GM18498 (cell line): ENCODE results near the gene MMAB.

Experiments
- ATAC-seq: cut with Tn5 transposase; IDR thresholded peaks from one replicate; pipeline ENCODE4 v1.9.1; 2021; ENCODE audit warnings: mild to moderate bottlenecking, moderate library complexity; ENCODE audit not compliant: unreplicated experiment

Gene MMAB

DNA sequence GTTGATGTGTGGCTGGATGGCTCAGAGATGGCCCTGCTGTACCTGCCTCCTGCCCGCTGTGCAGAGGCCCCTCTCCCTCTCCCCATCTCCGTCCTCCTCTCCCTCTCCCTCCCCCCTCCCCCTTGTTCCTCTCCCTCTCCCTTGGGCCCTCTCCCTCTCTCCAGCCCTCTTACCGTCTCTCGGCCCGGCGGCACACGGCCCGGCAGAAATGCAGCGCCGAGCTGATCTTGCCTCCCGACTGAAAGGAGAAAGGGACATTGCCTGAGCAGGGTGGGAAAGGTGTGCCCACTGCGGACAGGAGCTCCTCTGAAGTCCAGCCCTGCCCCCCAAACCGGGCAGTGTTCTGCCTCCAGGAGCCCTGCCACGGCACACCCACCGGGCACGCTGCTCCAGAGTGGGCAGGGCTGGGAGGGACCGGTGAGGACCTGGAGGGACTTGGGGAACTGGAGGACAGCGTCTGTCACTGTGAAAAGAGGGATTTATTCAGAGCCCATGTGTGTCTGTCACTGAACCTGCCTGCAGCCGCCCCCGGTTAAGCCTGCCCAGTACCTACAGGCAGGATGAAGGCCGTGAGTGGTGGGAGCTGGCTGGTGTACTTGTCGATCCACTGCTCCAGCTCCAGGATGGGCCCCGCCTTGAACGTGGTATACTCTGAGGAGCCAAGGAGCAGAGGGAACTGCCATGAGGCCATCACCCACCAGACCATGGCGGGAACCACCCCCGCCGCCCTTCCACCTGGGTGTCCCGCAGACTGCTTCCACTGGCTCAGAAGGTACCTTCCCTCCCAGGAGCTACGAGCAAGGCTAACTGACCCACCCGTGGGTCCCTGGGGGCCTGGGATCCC, 12.2 kb downstream of the MMAB start:
- no peak for ATAC-seq

DNA sequence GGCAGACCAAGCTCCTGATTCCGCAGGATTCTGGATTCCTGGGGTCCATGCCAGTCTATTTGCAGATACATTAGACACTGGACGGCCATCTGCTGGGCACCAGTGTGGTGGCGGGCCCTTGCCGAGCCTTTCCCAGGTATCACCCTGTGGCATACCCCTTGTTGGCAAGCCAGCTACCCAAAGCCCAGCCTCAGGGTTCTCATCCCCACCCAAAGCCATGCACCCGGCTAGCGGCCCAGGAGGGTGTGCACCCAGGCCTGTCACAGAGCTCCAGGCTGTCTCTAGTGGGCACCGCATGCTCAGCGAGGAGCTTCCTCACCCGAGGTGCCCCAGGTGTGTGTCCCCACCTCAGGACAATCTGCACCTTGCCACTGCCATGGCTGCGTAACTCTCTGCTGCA, 13.7 kb downstream of the MMAB start:
- no peak for ATAC-seq

GRCh38 chr12:109559200-109559505, 14.2 kb downstream of the MMAB start:
- no peak for ATAC-seq

GRCh38 chr12:109558374-109559199, 14.7 kb downstream of the MMAB start:
- no peak for ATAC-seq

GRCh38 chr12:109557805-109558204, 15.5 kb downstream of the MMAB start:
- no peak for ATAC-seq

DNA sequence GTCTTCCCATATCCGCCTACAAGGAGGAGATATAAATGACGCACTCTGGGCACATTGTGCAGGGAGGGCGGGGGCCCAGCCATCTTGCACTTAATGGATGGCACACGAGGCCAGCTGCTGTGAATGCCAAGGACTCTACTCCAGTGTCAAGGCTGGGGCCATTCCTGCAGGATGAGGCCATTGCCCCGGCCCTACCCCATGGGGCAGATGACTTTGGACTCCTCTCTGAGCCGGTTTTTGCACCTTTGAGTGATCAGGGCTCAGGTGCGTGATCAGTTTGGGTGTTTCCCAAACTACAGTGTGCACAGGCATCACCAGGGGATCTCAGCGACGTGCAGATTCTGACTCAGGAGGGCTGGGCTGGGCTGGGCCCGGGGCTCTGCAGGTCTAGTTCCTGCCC, 16.1 kb downstream of the MMAB start:
- no peak for ATAC-seq

- ATAC-seq = no peak
Observed at GRCh38 chr12:109555431-109556315, 17.6 kb downstream of the MMAB start.

- ATAC-seq = no peak
Observed at GRCh38 chr12:109554761-109555160, 18.5 kb downstream of the MMAB start.

GRCh38 chr12:109553906-109554500, 19.3 kb downstream of the MMAB start:
- ATAC-seq = no peak

GRCh38 chr12:109553483-109553882, 19.8 kb downstream of the MMAB start:
- ATAC-seq = no peak

DNA sequence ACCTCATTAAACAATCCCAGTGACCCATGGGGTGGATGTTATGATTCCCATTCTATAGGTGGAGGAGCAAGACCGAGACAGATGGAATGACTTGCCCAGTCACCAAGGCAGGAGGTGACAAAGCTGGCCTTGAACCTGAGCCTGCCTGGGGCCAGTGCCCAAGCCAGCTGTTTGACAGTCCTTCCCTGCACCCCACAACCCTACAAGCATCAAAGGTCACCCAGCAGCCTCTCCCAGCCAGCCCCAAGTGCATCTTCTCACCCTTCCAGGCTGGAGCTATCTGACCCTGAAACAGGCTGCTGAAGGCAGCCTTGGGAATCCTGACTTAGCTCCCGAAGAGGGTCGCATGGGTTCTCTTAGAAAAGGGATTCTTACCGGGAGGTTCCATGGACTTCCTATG, 20.3 kb downstream of the MMAB start:
- ATAC-seq = no peak

DNA sequence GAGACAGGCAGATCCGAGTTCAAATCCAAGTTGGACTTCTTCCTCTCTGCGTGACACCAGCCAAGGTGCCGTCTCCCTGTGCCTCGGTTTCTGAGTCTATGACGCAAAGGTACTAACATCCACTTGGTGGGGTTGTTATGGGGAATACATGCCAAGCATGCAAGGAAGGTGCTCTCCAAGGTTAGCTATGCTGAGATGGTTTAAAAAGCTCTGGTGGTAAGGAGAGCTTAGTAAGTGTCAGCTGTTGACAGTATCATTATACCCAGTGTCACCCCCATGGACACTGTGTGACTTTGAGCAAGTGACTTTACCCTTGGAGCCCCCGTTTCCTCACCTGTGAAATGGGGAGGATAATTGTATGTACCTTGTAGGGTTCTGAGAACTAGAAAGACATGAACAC, 22.2 kb downstream of the MMAB start:
- no peak for ATAC-seq

DNA sequence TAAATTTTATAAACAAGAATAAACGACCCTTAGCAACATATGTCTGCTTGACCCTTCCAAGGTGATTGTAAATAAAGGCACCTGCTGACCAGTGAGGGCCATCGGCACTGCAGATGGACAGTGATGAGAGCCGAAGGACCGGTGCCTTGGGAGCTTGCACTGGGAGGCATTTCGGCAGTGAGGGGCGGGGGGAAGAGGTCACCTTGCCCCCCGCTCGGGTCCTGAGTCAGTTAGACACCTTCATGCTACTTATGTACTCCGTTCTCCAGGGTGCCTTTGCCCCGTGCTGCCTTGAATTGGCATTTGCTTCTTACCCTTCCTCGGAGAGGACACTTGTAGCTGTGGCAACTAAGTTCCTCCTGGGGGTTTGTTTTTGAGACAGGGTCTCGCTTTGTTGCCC, 23.0 kb downstream of the MMAB start:
- no peak for ATAC-seq

DNA sequence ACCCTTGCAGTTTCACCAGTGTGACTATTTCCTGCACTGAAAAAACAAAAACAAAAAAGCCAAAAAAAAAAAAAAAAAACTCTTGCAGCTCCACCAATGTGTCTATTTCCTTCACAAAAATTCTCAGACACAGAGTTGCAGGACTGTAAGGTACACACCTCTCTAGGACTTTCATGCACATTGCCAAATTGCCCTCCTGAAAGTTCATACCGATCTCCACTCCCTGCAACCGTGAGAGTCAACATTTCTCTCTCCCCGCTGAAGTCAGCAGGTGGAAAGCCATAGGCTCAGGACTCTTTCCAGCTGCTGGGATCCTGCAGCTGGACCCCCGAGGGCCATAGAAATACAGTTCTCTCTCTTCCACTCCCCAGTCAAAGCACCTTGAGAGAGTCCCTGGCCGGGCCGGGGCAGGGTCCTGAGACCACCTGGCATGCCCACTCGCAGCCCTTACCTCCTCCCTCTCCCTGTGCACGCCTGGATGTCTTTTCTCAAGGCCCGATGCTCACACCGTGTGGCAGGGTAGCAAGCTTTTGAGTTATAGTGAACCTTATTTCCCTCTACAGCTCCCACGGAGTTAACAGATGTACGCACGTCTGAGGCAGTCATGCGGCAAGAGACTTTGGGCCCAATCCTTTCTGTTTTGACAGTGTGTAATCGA, 23.6 kb downstream of the MMAB start:
- no peak for ATAC-seq

DNA sequence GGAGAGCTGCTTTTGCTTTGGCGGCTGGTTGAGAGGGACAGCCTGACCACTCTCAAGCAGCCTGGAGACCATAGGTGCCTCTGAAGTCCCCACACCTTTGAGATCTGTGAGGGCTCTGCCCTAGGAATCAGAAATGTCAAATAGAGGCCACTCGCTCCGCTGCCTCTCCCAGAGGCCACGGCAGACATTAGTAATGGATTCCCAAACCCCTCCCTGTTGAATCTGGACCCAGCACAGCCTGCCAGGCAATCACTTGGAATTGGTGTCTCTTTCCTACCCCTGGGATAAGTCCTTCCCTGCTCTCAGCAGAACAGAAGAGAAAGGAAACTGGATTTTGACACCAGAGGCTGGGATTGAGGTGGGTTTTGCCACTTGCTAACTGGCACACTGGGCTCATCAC, 25.0 kb downstream of the MMAB start:
- ATAC-seq = no peak

DNA sequence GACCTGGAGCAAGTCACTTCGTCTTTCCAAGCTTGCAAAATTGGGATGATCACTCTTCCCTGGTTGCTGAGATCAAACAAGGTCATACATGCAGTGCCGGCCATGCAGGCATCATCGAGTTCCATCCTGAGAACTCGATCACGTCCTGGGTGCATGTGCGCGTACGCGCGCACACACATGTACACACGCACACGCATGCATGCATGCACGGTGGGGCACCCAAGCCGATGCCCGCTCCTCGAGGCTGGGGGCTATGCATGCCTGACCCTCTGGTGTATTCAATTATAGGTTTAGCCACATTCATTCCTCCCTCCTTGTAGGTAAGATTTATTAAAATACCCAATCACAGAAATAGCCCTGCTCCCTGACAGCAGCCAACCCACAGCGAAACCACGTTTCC, 26.0 kb downstream of the MMAB start:
- no peak for ATAC-seq

DNA sequence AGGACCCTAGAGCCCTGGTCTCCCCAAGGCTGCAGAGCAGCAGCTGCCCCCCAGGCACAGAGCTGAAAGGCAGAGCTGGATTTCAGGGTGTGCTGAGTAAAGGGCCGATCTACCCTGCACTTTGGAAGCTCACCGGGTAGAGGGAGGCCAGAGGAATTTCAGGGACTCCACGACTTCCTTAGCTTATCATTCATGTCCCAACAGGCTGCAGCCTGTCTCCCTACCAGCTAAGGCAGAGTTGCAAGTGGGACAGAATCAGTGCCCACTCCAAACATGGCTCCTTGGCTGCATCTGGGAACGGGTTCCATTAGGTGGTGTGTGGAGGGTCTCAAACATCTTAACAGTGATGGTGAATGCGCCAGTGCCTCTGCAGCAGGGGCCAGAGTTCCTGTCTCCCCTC, 27.5 kb downstream of the MMAB start:
- no peak for ATAC-seq

- ATAC-seq = no peak
Observed at GRCh38 chr12:109544955-109545531, 28.3 kb downstream of the MMAB start.

DNA sequence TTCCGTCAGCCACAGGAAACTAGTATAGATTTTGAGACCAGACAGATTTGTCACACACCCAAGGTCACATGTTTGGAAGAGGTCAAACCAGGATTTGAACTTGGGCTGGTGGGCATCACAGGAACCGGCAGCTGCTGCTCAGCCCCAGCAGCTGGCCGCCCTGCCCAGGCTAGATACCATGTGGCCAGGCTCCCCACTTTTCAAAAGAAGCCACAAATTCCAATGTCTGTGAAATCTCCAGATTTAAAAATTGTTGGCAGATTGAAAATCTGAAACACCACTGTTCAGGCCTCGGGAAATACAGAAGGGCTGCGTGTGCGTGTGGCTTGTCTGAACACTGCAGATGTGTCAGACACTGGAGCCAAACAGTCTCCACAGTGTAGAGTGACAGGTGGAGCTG, 30.4 kb downstream of the MMAB start:
- no peak for ATAC-seq

DNA sequence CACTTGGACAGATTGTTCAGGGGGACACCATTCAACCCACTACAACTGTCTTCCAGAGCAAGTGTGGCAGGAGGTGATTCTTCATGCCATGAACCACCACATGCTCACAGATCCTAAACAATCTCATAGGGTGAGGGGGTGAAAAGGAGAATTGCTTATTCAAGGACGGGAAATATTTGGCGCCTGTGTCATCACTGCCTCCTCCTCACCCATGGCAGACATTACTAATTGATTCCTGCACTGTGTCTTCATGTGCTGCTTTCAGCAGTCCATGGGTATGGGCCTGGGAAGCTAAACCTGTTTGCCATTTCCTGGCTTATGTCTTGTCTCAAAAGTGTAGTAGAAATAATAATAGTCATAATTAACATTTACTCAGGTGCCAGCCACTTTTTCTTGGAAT, 31.3 kb downstream of the MMAB start:
- no peak for ATAC-seq
